NCI-H2171 treated with DMSO at 0.1 percent for 48 hours (cell line): ENCODE results near the gene HECTD3.
"Not testable (repeated sequence)": the region's sequence is repeated elsewhere in the genome, so short reads cannot be mapped to it uniquely, and the experiment has no call there.

Experiments used
- DNase-seq: peaks from one replicate; lab custom pipeline; 2025; lab: John Stamatoyannopoulos, UW

The HECTD3 gene

DNA sequence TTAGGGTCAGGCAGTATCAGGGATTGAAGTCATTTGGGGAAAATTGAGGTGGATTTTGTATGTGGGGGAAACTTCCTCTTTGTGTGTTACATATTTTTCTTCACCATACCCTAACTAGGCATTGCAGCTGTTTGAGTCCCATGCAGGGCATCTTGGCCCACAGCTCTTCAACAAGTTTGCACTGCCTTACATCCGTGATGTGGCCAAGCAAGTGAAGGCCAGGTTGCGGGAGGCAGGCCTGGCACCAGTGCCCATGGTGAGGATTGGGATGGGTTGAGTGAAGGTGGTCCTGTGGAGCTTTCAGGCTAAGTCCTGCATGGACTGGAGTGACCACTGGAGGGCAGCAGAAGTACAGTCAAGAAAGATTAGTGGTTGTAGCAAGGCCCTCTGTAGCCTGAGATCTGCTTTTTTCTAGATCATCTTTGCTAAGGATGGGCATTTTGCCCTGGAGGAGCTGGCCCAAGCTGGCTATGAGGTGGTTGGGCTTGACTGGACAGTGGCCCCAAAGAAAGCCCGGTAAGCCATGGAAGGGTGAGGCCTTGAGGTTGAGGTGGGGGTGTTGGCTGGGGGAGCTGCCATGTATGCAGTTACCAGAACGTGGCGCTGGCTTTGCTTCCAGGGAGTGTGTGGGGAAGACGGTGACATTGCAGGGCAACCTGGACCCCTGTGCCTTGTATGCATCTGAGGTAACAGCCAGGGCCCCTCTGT lies 3.4 kb upstream of the HECTD3 start:
- peak; percentile 82 for DNase-seq

DNA sequence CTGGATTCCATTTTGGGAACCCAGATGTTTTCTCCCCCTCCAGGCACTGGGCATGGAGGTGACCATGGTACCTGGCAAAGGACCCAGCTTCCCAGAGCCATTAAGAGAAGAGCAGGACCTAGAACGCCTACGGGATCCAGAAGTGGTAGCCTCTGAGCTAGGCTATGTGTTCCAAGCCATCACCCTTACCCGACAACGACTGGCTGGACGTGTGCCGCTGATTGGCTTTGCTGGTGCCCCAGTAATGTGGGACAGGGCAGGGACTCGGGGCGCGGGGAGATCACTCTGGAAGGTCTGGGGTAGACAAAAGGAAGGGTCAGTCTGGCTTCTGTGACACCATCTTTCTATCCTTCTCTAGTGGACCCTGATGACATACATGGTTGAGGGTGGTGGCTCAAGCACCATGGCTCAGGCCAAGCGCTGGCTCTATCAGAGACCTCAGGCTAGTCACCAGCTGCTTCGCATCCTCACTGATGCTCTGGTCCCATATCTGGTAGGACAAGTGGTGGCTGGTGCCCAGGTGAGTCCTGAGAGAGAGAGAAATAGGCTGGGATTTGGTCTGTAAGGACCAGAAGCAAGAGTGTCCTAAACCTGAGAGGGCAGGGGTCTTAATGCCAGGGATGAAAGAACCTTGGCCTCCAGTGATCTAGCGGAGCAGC lies 2.6 kb upstream of the HECTD3 start:
- no peak for DNase-seq

DNA sequence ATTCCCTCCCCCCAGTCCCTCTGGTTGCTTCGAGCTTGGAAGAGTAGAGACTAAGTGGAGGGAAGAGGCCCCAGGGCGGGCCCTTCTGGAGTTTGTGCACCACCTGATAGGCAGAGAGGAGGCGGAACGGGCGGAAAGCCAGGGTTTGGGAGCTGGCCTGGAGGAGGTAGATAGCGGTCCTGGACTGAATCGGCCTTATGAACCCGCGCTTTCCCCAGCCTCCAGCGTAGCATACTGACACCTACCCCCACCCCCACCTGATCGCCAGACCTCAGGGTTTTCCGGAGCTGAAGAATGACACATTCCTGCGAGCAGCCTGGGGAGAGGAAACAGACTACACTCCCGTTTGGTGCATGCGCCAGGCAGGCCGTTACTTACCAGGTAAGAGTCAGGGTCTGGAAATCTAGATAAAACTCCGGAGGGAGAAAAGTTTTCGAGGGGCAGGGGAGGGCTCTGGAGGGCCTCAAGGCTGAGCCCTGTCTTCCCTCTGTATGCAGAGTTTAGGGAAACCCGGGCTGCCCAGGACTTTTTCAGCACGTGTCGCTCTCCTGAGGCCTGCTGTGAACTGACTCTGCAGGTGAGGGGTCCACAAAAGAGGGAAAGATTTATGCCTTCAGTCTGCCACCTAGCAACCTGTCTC lies 1.6 kb upstream of the HECTD3 start:
- DNase-seq = peak; percentile 58

DNA sequence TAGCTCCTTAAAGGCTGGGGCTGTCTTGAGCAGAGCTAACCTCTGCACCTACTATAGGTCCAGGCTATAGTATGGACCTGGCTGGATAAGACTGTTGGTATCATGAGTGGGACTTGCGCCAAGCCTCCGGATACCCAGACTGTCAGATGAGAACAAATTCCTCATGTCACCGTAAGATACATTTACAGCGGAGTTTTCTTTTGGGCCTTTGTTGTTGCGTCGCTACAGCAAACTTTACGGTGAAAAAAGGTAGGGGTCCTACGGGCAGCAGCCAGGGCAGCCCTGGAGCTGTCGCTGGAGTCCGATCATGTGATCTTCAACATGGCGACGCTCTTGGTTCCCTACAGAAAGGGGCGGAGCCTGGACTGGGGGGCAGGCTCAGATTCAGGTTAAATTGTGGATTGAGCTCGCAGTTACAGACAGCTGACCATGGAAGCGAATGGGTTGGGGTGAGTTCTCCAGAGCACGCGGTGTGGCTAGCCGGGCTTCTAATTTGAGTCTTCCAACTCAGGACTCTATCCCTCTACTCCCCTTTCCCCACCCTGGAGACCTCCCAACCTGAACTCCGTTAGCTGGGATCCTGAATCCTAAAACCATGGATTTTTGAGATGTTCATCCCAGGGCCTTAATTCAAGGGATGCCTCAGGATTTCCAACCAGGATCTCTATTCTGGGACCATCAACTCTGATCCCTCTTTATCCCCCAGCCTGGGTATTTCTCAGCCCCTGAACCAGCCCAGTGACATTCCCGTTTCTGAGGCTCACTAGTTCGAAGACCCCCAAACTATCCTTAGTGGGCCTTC lies 914 bp upstream of the HECTD3 start, which contains the start of gene UROD:
Gene UROD, plus strand, starts transcription at position 418 of the 802 bp plus-strand sequence. Its CDS starts 12 bp downstream, at position 430.
- peak; percentile 96 for DNase-seq

DNA sequence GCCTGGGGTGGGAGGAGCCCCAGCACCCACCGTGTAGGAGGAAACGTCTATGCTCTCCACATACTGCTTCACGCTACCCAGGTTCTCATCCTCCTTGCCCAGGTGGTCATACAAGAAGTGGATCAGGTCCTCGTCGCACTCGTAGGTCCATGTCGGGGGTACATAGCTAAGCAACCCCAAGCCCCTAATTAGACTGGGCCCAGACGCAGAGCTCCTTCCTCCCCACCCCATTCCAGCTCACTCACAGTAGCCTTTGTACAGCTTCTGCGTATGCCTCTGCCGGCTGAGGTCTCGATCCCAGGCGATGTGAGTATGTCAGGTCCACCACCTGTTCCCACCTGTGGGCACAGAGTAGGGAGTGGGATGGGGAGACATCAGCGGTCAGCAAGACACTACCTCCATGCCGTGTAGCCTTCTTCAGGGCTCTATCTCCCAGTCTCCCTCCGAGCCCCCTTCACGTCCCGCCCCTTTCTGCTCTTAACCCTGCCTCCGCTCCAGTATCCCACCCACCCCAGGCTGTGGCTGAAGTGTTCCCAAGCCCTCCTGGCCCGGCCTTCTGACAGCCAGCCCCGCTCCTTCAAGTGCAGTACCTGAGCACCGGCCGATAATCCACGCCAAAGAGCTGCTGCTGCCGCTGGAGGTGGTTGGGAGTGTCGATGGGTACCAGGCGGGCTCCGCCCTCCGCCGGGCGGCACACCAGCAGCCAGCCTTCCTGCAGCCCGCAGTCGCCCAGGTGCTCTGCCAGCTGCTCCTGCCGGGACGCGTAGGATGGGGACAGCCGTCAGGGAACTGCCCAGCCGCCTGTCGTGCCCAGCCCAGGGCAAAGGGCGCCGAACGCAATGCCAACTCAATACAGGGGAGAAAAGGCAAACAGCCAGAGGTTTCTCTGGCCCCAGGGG lies 919 bp downstream of the HECTD3 start:
- peak; percentile 68 for DNase-seq

DNA sequence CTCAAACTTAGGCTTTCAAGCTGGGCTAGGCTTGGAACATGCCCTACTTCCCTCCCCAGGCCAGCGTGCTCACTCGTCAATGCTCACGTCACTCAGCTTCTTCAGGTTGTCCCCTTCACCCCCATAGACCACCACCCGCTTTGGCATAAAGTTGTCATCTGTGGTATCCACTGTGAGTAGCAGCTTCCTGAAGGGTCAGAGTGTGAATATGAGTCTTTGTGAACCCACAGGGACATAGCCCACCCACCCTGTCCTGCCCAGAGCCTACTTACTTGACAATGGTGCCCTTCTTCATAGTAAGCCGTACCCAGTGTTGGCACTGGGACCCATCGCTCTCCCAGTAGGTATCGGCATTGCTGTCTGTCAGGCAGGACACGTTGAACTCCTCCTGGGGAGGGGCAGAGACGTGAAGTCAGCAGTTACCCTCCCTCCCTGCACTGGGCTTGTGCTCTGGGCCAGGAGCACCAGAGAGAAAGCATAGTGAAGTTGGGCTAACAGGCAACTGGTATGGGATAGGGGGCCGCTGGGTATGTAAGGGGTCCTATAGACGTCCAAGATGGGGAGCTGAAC lies 1.7 kb downstream of the HECTD3 start:
- no peak for DNase-seq

DNA sequence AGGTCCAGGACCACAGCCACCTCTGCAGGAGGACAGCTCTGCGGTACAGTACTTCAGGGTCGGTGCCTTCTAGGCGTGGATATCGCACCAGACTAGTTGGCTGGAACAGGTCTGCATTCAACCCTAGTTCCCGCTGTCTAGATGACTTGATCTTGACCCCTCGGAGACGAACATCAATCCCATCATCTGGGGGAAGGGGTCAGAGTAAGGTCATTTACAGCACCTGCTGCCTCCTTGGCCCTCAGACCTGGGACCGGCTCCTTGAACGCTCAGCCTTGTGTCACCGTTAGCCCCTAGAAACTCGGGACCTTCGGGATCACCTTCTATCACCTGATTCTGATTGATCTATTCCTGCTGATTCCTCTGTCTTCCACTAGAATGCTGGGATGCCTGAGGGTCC lies 2.6 kb downstream of the HECTD3 start:
- DNase-seq = no peak

DNA sequence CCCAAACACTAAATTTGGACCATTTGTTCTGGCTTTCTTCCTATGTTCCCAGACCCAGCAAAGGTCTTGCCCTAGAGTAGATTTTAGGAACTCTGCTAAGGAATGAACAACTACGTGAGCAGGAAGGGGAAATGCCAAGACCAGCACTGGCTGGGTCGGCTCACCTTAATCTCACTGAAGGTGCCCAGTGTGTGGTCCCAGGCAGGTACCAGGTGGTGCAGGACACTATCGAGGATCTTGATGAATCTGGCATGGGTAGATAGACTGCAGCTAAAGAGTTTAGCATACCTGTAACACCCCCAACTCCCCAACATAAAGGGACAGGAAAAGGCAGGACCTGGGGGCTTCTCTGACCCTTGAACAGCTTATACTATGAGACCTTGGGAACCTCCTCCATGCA lies 3.0 kb downstream of the HECTD3 start:
- no peak for DNase-seq

DNA sequence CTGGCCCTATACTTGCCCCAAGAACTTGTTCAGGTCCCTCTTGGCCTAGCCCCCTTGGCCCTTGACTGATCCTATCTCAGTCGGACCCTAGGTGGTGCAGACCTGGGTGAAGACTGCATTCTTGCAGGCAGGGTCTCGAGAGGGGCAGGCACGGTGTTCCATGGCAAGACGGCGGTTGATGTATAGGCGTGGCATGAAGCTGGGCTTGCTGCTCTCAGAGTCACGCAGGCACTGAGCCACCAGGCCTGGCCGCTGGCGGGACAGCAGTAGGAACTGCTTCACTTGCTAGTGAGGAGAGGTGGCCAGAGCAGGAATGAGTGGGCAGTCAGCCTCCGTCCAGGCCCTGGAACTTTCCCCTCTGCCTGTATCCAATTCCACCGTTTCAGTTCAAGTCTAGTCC lies 3.8 kb downstream of the HECTD3 start:
- DNase-seq = no peak

DNA sequence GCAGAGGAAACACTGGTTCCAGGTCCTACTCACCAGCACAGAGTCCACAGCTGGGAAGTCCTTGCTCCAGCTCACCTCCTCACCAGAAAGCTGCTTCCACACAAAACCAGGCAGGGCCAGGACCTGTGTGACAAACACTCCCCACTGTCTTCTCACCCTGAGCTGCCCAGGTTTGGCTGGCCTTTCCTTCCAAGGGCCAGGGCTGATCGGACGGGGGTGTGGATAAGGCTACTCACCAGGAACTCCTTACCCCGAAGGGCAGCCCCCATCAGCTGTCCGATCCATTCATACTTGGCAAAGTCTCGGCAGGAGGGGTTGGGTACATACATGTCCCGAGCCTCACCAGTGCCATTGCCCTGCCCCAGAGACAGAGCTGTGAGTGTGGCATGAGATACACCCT lies 5.4 kb downstream of the HECTD3 start:
- no peak for DNase-seq

DNA sequence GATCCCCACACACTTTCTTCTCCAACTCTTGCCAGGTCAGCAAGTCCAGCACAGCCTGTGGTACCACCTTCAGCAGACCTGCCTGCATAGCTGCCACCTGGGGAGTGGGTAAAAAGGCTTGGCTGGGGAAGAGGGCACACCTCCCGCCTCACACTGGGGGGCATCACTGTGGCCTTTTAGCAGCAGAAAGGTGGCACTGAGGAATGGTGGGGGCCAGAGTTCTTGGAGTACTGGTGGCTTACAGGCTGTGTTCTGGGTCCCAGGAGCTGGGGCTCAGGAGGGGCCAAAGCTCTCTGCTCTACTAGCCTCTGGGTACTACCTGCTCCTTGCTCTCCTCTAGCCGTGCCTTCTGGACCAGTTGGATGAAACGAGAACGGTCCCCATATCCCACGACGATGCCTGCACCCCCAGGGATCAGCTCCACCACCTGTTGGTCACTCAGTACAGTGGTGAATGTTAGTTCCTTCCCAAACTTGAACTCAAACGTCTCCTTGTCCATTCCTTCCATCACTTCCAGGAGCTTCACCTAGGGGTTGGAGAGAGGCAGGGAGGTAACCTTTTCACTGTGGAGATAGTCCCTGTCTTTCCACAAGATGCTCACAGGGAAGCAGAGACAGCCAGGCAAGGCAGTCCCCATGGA lies 6.7 kb downstream of the HECTD3 start:
- no peak for DNase-seq

DNA sequence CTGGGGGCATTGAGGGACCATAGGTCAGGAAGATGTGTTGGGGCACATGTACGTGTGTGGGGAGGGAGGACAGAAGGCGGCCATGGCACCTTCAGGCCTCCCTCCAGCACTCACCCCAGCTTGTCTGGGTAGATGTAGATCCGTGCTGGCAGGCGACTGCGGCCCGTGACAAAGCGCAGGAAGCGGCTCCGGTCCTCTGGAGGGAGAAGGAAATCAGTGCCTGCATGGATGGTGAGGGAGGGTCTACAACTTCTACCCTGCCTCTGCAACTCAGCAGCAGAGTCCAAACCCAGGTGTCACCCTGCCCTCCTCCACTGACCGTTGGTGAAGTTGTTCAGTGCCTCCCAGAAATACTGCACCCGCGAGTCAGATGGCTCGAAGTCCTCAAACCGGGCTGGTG lies 7.4 kb downstream of the HECTD3 start:
- no peak for DNase-seq

DNA sequence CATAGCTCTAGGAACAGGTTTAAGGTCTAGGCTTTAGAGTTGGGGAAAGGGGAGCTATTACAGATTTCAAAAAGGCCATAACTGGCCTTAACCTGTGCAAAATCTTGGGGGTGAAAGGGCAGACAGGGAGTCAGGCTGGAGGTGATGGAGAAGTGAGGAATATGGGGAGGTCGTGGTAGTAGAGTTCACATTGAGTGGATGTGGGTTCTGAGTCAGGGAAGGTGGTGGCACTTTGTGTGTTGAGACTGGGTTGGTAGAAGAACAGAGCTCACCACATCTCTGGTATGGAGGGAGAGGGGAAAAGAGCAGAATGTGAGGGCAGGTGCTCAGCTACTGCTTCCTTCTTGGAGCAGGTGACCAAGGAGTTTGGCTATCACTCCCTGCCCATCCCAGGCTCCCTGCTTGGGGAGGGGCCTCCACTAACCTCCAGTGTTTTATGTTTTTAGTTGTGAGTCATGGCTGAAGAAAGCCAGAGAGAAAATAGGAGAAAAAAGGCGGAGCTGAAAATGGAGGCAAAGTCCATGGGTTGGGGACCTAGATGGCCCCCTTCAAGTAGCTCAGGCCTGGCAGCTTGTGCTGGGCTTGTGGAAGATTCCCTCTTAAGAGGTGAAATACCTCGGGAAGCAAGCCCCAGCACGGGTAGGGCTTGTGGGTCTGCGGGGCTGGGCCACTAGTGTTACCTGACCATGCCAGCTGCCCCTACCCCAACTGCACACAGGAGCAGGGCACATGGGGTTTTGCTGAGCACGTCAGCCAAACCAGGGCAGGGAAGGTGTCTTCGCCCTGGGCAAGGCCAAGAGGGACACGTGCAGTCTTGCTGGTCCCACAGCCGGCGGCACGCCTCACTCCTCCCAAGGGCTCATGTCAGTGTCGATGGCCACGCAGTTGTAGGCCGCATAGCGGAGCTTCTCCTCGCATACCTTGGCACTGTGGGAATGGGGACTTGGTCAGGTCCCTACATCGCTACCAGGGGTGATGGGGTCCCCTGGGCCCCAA lies 8.2 kb downstream of the HECTD3 start:
- no peak for DNase-seq

DNA sequence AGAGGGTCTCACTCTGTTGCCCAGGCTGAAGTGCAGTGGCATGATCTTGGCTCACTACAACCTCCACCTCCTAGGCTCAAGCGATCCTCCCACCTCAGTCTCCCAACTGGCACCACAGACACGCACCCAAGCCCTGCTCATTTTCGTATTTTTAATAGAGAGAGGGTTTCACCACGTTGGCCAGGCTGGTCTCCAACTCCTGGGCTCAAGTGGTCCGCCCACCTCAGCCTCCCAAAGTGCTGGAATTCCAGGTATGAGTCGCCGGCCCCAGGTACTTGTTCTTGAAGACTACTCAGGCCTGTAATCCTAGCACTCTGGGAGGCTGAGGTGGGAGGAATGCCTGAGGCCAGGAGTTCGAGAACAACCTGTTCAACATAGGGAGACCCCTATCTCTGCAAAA lies 9.5 kb downstream of the HECTD3 start:
- not testable (repeated sequence) for DNase-seq

DNA sequence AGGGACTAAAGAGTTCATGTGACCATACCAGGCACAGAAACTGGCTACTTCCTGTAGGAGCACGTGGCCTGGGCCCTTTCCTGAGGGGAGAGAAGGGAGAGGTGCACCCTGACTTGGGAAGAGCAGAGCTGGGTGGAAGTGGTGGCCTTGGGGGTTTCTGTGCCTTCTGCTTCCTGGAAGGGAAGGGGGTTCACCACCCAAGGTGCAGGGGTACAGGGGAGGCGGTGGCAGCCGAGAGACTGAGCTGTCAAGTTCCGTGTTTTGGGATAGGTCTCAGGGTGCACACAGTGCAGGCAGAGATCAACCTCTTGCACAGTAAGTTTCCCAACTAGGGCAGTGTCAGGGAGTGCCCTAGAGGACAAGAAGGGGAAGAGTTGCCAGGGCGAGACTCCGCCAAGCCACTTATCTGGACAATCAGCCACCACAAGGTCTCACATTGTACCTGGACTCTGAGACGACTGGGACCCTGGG lies 10.1 kb downstream of the HECTD3 start:
- DNase-seq = no peak

DNA sequence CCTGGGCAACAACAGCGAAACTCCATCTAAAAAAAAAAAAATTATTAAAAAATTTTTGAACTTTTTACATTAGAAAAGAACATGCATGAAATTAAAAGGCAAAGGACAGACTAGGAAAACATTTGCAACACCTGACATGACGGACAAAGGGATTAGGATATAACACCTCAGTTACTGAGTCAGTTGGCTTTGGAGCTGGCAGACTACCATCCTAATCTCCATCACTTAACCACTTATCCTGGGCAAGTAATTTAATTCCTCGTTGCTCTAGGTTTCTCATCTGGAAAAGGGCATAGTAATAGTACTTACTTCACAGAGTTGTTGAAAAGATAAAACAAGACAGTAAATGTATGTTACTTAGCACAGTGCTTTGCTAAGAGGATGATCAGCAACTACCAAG lies 11.9 kb downstream of the HECTD3 start:
- no peak for DNase-seq

DNA sequence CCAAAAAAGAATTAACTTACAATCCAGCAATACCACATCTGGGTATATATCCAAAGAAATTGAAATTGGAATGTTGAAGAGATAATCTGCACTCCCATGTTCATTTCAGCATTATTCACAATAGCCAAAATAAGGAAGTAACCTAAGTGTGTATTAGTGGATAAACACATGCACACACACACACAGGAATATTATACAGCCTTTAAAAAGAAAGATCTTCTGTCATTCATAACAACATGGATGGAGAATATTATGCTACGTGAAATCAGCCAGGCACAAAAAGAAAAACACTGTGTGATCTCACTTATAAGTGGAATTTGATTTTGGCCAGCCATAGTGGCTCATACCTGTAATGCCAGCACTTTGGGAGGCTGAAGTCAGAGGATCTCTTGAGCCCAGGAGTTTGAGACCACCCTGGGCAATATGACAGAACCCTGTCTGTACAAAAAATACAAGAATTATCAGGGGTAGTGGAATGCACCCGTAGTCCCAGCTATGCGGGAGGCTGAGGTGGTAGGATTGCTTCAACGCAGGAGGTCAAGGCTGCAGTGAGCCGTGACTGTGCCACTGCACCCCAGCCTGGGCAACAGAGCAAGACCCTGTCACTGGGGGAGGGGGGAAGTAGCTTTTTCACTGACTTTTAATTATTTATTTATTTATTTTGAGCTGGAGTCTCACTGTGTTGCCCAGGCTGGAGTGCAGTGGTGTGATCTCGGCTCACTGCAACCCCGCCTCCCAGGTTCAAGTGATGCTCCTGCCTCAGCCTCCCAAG lies 15.5 kb downstream of the HECTD3 start:
- DNase-seq = no peak

DNA sequence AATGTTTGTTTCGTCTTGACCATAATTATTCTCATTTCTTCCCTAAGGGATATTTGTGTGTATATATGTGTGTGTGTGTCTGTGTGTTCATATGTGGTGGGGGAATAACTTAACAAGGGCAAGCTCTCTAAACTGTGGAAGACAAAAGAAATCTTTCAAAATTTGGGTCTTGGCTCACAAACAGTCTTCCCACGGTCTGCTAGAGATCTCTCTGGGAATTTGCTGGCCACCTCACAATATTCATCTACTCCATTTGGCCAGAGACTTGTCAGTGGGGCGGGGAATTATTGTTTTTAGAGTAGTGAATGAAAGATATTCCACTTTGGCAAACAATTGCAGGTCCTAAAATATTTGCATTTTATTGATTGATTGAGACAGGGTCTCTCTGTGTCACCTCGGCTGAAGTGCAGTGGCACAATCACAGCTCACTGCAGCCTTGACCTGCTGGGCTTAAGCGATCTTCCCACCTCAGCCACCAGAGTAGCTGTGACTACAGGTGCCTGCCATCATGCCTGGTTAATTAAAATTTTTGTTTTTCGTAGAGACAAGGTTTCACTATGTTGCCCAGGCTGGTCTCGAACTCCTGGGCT lies 16.7 kb downstream of the HECTD3 start:
- no peak for DNase-seq
